ENCODE results near the gene ECHDC3.
"Not testable (repeated sequence)": the region's sequence is repeated elsewhere in the genome, so short reads cannot be mapped to it uniquely, and the experiment has no call there.

ECHDC3 gene

DNA sequence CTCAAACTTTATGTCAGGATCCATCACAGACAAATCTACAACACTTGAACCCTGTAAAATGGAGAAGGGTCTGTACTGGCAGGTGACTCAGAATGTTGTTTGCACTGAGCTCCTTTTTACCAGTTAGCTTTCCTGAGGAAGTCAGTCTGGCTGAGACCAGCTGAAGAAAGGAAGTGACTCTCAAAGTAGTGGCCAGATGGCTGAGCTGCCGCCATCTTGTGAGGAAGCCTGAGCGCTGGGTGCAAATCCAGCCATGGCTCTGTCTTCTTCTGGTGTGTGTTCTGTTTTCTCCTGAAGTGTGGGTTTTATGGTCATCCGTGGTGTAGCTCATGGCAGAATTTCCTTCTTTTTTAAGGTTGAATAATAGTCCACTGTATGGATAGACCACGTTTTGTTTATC lies 25.5 kb upstream of the ECHDC3 start:
- DNase-seq, result no peak

DNA sequence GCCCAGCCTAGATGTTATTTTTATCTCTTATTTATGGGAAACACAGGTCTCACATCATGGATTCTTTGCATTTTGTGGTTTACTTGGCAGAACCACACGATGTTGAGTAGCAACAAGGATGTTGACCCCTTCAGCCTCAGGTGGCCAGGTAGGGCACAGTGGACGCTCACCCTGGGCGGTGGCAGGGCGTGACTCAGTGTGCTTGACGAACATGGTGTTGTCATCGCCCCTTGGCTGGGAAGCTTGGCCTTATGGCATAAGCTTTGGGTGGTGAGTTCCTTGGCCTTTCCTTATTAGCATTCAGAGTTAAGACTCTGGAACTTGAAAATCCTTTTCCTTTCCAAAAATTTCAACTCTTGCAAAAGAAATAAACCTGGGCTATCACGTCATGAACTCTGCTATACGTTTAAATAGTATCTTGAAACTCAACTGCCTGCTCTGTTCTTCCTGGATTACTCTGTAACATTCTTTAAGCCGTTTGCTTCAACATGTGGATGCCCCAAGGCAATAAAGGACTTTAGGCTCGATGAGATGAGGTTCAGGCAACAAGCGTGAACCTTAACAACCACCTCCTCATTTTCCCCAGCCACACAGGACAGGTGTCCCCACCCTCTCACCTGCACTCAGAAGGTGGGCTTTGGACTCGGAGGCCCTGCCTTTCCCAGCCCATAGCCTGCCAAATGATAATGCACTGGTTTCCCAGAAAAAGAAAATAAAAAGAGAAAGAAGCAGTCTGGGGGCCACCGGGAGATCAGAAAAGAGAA lies 22.5 kb upstream of the ECHDC3 start:
- no peak for DNase-seq

GRCh38 chr10:11720260-11720741 lies 21.9 kb upstream of the ECHDC3 start:
- DNase-seq, result no peak

GRCh38 chr10:11721806-11722205 lies 20.4 kb upstream of the ECHDC3 start:
- no peak for DNase-seq

GRCh38 chr10:11723359-11723758 lies 18.8 kb upstream of the ECHDC3 start:
- no peak for DNase-seq

- no peak for DNase-seq
Observed at GRCh38 chr10:11724938-11725776, 17.0 kb upstream of the ECHDC3 start.

DNA sequence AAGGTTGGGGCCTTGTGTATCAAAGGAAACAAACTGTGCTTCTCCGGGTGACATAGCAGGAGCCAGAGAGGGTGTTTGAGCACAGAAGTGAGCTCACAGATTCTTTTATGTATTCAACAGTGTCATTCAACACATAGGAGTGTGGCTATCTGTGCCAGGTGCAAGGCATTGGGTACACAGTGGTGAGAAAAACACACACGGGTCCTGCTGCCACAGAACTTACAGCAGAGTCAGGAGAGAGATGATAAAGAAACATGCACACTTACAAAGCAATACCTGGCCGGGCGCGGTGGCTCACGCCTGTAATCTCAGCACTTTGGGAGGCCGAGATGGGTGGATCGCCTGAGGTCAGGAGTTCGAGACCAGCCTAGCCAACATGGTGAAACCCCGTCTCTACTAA lies 16.3 kb upstream of the ECHDC3 start:
- DNase-seq, result no peak

DNA sequence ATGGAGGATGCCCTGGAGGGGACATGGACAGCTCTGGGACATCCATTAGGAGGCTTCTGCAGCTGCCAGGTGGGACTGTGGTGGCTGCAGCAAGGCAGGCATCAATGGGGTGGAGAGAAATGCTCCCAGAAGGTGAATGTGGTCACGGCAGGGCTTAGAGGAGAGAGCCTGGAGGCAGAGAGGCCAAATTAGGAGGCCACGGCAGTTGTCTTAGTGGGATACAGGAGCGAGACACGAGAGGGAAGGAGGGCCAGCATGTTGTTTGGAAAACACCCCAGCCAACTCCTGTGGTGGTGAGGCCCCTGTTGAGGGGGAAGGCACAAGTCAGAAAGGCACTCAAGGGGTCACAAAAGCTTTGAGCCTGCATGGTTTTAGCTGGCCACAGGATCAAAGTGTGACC lies 14.6 kb upstream of the ECHDC3 start:
- no peak for DNase-seq

- no peak for DNase-seq
Observed at GRCh38 chr10:11728353-11728752, 13.8 kb upstream of the ECHDC3 start.

GRCh38 chr10:11729790-11730315 lies 12.3 kb upstream of the ECHDC3 start:
- no peak for DNase-seq

- DNase-seq, result no peak
Observed at GRCh38 chr10:11730779-11731178, 11.4 kb upstream of the ECHDC3 start.

GRCh38 chr10:11736767-11737166 lies 5.4 kb upstream of the ECHDC3 start:
- not testable (repeated sequence) for DNase-seq

DNA sequence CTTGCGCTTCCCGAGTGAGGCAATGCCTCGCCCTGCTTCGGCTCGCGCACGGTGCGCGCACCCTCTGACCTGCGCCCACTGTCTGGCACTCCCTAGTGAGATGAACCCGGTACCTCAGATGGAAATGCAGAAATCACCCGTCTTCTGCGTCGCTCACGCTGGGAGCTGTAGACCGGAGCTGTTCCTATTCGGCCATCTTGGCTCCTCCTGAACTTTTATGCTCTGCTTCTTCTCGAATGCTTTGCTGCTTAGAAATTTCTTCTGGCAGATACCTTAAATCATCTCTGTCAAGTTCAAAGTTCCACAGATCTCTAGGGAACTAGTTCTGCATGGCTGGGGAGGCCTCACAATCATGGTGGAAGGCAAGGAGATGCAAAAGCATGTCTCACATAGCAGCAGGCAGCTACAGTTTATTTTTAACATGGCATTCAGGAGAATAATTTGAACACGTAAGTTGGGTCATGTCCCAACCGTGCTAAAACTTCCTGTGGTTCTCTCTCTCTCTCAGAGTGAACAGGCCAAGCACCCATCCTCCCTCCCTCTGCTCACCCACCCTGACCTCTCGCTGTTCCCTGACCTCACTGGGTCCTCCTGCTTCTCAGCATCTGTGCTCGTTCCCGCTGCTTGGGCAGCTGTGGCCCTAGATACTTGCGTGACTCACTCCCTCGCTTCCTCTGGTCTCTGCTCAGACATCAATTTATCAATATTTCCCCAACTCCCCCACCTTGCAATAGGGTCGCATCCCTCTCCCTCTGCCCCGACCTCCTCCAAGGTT lies 4.7 kb upstream of the ECHDC3 start:
- not testable (repeated sequence) for DNase-seq

GRCh38 chr10:11740907-11741306 lies 1.3 kb upstream of the ECHDC3 start:
- DNase-seq, result no peak

DNA sequence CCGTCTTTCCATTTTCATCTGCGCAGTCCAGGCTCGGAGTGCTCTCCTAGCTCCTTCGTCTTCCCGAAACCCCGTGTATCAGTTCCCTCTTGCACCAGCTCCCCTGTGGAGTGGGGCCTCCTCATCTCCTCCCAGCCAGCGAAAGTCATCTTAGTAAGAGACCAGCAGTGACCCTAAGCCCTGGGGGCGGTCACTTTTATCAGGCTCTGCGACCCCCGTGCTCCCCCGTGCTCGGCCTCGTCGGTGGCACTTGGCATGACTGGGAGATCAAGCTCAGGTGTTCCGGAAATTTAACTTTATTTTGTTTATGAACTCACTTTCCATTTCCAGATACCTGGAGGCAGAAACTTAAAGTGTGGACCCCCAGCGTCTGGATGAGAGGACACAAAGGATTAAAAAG lies 574 bp upstream of the ECHDC3 start:
- DNase-seq, result no peak

DNA sequence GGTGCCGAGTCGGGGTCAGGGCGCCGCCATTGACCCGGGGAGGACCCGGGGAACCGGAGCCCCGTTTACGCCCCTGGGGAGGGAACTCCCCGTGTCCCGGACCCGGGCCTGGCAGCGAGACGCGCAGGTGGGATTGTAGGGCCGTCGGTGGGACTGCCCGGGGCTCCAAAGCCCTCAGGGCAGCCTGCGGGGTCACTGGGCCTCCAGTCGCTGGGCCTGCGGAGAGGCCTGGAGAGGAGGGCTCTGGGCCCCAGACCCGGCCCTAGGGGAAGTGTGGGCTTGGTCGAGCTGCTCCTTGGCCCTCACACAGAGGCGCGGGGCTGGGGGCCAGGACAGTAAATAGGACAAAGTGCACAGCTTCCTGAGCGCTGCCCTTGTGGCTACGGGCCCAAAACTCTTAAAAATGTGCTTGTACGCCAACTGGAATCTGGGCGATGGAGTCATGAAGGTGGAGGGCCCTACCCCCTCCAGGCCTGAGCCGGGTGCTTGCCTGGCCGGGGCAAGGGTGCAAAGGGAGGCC lies 657 bp downstream of the ECHDC3 start:
- DNase-seq, result no peak

DNA sequence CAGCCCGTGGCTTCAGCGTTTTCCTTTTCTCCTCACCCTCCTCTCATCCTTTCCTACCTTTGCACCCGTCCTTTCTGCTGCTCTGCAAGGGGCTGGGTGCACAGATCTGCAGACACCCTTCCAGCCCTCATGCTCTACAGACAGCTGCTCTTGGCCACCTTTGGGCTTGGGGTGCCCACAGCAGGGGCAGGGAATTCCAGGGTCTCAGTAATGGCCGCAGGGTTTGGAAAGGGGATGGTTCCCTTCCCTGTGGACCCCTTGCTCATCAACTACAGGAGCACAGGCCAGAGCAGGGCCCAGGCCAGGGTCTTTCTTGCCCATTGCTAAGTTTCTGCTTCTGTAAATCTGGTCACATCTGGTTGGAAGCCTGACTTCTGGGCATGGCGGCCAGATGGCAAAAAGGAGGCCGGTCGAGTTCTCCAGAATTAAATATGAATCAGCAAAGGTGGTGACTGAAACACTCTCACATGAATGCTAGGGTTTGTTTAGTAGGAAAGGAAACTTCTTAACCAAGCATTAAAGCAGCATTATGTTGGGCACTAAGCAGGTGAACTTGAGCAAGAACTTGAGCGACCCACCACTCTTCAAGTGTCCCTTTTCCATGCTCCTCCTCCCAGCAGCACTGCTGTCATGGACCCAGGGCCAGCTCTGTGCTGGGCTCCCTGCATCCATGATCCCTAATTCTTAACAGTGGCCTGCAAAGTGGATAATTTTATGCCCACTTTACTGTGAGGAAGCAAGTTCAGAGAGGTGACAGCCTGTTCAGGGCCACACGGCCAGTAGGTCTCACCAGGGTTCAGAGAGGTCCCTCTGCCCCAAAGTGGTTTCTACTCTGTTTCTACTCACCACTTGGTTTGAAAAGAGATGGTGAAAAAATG lies 1.5 kb downstream of the ECHDC3 start:
- DNase-seq, result no peak

DNA sequence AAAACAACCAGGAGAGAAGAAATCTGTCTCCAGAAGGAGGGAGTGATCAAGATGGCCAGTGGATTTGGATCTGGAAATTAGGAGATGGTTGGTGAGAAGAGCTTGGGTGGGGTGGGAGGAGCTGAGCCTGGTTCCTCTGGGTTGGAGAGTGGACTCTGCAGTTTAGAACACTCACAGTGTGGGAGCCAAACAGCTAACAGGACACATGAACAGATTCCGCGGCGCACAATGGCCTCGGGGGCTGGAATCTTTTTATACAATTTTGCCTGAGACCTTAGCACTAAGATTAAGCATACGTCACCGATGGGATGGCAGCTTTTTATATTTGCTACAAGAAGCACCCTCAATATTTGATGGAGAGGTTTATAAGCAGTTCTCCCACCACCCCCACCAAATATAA lies 2.9 kb downstream of the ECHDC3 start:
- no peak for DNase-seq

DNA sequence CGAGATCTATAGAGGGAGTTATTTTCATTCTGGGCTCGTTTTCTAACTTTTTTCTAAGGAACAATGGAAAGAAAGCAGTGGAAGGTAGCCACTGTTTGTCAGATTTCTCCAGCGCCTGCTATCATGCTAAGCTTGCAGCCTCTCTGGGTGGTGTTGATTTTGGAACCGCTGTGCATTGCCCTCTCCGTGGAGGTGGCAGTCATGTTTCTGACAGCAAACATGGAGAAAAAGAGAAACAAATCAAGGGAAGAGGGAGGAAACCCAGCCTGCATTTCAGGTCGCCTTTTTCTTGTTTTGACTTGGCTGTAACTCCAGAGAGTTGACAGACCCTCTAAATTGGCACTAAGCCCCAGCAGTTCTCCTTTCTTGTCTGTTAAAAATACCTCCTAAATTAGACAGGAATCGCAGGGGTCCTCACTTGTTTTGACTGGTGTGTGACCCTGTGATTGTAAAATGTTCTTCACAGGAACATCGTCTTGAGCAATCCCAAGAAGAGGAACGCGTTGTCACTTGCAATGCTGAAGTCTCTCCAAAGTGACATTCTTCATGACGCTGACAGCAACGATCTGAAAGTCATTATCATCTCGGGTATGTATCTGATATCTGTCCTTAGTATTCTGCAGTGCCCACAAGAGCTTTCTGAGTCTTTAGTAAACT lies 4.8 kb downstream of the ECHDC3 start:
- DNase-seq, result no peak

GRCh38 chr10:11748866-11749265 lies 6.7 kb downstream of the ECHDC3 start:
- DNase-seq, result no peak

GRCh38 chr10:11750420-11750819 lies 8.2 kb downstream of the ECHDC3 start:
- no peak for DNase-seq

Data from activated CD4-positive, alpha-beta T cell treated with anti-CD3 and anti-CD28 coated beads, Interleukin-2, amount 50 U/mL, for 1 hour (primary cell).